Breast epithelium (tissue), 4 donors: ENCODE data around the gene CBLN3. TPM values are rescaled to one million over a fixed set of nuclear protein-coding genes. Genes with fewer than 3 reads are reported as not detected.
A peak's percentile ranks its signal among the peaks of the same experiment; 100 is the strongest.

Experiments
- DNase-seq, 2 donors: peaks; one replicate each; pipeline ENCODE4 v3.0.0-alpha.2; 2019; ENCODE audit warnings: low spot score in 2 of 2
- H3K27ac ChIP-seq, 2 donors: fragments of 200-600 bp; sonication (generic) in 1 of 2; one replicate each; pipeline ENCODE4 v1.5.1; 2016 to 2019; ENCODE audit warnings: mild to moderate bottlenecking in 1 of 2
- H3K27me3 ChIP-seq, 2 donors: fragments of 200-600 bp; sonication (generic) in 1 of 2; one replicate each; pipeline versions ENCODE4 v1.5.1 to v1.6.0; 2017 to 2019; ENCODE audit warnings: control low read depth in 1 of 2, mild to moderate bottlenecking in 1 of 2
- H3K36me3 ChIP-seq: fragments of 200-600 bp; one replicate; pipeline ENCODE4 v1.5.1; 2019
- H3K4me1 ChIP-seq, 2 donors: fragments of 200-600 bp; sonication (generic); one replicate each; pipeline ENCODE4 v1.5.1; 2016 to 2019; ENCODE audit warnings: control low read depth in 1 of 2
- H3K4me3 ChIP-seq, 3 donors: fragments of 200-600 bp; sonication (generic); 1 replicate in 2 of 3; 2 replicates in 1 of 3; pipeline ENCODE4 v1.5.1; 2016 to 2019; ENCODE audit warnings: mild to moderate bottlenecking in 3 of 3, moderate library complexity in 2 of 3
- H3K9me3 ChIP-seq, 2 donors: fragments of 200-600 bp; sonication (generic) in 1 of 2; one replicate each; pipeline ENCODE4 v1.5.1; 2016 to 2019; ENCODE audit warnings: control low read depth in 1 of 2
- POLR2A ChIP-seq: fragments of 450-650 bp; IDR thresholded peaks from one replicate; pipeline ENCODE4 v1.6.1; 2016; ENCODE audit warnings: antibody characterized with exemption, mild to moderate bottlenecking, moderate library complexity
- POLR2AphosphoS5 ChIP-seq, 3 donors: sonication (generic); formaldehyde crosslinking; IDR thresholded peaks; one replicate each; pipeline ENCODE4 v1.6.1; 2017; ENCODE audit warnings: antibody characterized with exemption in 3 of 3
- intact Hi-C: fragments of 100-400 bp; cut with DNase I; formaldehyde crosslinking; loops from one replicate; pipeline ENCODE4 v1.15.1; 2023; ENCODE audit warnings: low total_unique reads
- total RNA-seq, 3 donors: library from RNA; depleted of rRNA; stranded (reverse); fragments of >200 nt; gene quantifications; one replicate each; pipeline ENCODE4 v1.1.0, GENCODE V29; 2016
- TF ChIP-seq, protein P1 (sequence below), 3 donors: fragments of 450-650 bp; IDR thresholded peaks; one replicate each; pipeline ENCODE4 v1.5.1; 2016 to 2017; ENCODE audit warnings: antibody characterized with exemption in 3 of 3, mild to moderate bottlenecking in 3 of 3, moderate library complexity in 3 of 3

CBLN3 gene
- total RNA-seq, 3 donors from 2014 or later, result 1.6 to 3.8 (median 2.3) TPM

DNA sequence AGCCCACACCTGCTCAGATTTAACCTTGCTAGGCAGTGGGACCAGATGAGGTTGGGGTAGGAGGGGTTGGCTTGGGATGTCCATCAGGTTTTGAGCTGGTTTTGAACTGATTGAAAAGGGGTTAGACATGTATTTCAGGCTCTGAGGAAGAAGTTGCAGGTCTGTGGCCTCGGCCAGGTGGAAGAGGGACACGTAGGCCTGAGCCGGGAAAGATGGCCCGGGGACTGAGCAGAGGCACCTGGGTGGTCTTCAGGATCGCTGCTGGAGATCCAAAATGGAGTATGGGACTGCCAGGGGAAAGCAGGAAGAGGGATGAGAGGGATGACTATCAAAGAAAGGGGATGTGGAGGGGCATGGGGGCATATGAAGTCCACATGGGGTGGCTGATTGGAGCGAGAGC lies 23.1 kb downstream of the CBLN3 start:
- Histone ChIP-seq H3K4me1 (peaks cover 0 to under 1% of the 10 kb centered on the region in 2 donors), H3K36me3 (no peaks in the 10 kb centered on the region), H3K4me3 (no peak overlapping the region), H3K27me3 (no peaks in the 10 kb centered on the region), H3K27ac (no peak overlapping the region), H3K9me3 (no peaks in the 10 kb centered on the region)
- TF ChIP-seq POLR2AphosphoS5 (IDR thresholded peaks at IDR 0.05) (no peak), POLR2A (no peak)
- TF ChIP-seq, protein P1, sequence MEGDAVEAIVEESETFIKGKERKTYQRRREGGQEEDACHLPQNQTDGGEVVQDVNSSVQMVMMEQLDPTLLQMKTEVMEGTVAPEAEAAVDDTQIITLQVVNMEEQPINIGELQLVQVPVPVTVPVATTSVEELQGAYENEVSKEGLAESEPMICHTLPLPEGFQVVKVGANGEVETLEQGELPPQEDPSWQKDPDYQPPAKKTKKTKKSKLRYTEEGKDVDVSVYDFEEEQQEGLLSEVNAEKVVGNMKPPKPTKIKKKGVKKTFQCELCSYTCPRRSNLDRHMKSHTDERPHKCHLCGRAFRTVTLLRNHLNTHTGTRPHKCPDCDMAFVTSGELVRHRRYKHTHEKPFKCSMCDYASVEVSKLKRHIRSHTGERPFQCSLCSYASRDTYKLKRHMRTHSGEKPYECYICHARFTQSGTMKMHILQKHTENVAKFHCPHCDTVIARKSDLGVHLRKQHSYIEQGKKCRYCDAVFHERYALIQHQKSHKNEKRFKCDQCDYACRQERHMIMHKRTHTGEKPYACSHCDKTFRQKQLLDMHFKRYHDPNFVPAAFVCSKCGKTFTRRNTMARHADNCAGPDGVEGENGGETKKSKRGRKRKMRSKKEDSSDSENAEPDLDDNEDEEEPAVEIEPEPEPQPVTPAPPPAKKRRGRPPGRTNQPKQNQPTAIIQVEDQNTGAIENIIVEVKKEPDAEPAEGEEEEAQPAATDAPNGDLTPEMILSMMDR (IDR thresholded peaks at IDR 0.05), result no peak
- intact Hi-C loops, result no loop called here
- no peak for DNase-seq

DNA sequence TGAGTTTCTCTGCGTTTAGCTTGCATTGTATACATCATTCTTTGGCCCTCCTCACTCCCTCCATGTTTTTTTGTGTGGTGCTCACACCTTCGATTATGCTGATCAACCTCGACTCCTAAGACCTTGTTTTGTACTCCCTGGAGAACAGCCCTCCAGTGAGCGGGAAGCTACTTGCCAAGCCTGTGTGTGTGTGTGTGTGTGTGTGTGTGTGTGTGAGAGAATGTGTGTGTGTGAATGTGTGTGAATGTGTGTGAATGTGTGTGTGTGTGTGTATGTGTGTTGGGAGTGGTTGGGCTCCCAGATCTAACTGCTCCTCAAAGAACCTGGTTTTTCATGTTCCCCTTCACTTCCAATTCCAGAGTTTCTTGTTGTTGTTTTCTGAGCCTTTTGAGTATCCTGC lies 24.7 kb downstream of the CBLN3 start:
- DNase-seq, result no peak
- no peaks in the 10 kb centered on the region for H3K36me3 ChIP-seq
- intact Hi-C loops, result no loop called here
- no peak overlapping the region for H3K27ac ChIP-seq
- H3K27me3 ChIP-seq, result no peaks in the 10 kb centered on the region
- no peaks in the 10 kb centered on the region for H3K9me3 ChIP-seq
- no peak overlapping the region for H3K4me3 ChIP-seq
- H3K4me1 ChIP-seq, result peaks cover 0 to 9% of the 10 kb centered on the region in 2 donors
- TF ChIP-seq, protein P1 (IDR thresholded peaks at IDR 0.05), result no peak
- TF ChIP-seq POLR2AphosphoS5 (IDR thresholded peaks at IDR 0.05), result no peak
- no peak for TF ChIP-seq POLR2A

DNA sequence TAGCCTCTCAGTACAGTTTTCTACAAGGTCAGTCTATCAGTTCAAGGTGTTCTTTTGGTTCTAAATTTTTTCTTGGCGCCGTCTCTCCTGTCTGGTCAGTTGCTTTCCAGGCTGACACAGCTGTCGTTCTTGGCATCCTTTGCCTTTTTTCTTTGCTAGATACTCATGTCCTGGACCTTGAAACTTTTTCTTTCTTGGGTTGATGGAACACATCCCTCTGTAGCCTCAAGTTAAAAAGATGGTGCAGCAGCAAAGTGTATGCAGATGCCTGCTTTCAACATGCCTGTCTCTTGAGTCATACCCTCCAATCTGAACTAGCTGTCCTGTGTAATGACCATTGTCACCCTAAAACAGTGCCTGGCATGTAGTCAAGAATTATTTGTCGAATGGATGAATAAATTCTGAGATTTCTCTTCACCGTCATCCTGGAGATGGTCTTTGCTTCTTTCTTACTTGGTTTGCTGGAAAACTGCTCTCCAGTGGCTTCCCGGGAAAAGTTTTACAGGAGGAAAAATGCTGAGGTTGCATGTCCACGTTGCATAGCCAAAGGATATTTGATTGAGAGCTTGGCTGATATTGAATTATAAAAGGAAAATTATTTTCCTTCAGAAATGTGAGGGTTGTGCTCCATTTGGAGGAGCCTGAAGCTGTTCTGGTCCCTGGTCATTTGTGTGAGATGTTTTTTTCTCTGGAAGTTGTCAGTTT lies 26.0 kb downstream of the CBLN3 start:
- DNase-seq, result no peak
- Histone ChIP-seq H3K4me1 (peaks cover 3 to 11% of the 10 kb centered on the region in 2 donors), H3K4me3 (no peak overlapping the region), H3K27me3 (no peaks in the 10 kb centered on the region), H3K36me3 (no peaks in the 10 kb centered on the region), H3K9me3 (no peaks in the 10 kb centered on the region), H3K27ac (no peak overlapping the region)
- intact Hi-C loops, result no loop called here
- TF ChIP-seq POLR2A (no peak), POLR2AphosphoS5 (IDR thresholded peaks at IDR 0.05) (no peak)

DNA sequence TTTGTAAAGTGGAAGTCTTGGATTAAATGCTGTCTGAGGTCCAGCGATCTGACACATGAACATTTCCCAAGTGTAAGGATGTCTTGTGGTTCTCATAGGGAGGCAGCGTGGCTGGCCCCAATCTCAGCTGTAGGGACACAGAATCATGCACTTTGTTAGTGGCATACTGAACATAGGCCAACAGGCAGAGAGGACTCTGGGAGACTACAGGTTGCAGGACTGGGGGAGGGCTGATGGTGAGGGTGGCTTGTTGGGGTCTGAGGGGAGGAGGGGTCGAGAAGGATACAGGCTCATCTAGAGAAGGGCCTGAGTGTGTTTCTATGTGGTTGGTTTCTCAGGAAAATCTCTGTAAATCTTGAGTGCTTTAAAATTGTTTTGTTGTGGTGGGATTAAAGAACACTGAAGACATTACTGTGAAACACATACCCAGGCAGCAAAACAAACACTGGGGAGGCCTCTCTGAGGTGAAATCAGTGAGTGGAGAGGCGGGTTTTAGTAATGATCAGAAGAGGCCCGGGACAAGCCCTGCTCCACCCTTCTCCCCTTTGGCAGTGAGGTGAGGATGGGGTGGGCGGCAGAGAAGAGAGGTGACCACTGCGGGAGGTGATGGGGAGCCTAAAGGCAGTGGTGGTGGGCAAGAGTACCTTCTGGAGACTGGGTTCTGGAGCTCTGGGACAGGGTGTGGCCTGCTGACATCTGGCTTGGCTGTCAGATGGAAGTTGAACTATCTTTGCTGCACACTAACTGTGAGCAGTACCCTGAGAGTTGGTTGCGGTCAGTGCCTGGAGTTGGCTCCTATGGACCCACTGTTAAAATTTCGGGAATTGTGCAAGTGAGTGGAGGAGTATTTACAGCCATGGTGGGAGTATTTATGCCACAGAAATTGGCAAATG lies 27.4 kb downstream of the CBLN3 start:
- intact Hi-C loops, result no loop called here
- Histone ChIP-seq H3K27ac (peak overlapping the region in 1 of 2 donors; percentile 59), H3K4me1 (peaks cover 3 to 11% of the 10 kb centered on the region in 2 donors), H3K9me3 (no peaks in the 10 kb centered on the region), H3K27me3 (no peaks in the 10 kb centered on the region), H3K36me3 (no peaks in the 10 kb centered on the region), H3K4me3 (no peak overlapping the region)
- TF ChIP-seq, protein P1 (IDR thresholded peaks at IDR 0.05), result no peak
- TF ChIP-seq POLR2A (no peak), POLR2AphosphoS5 (IDR thresholded peaks at IDR 0.05) (no peak)
- DNase-seq, result no peak

DNA sequence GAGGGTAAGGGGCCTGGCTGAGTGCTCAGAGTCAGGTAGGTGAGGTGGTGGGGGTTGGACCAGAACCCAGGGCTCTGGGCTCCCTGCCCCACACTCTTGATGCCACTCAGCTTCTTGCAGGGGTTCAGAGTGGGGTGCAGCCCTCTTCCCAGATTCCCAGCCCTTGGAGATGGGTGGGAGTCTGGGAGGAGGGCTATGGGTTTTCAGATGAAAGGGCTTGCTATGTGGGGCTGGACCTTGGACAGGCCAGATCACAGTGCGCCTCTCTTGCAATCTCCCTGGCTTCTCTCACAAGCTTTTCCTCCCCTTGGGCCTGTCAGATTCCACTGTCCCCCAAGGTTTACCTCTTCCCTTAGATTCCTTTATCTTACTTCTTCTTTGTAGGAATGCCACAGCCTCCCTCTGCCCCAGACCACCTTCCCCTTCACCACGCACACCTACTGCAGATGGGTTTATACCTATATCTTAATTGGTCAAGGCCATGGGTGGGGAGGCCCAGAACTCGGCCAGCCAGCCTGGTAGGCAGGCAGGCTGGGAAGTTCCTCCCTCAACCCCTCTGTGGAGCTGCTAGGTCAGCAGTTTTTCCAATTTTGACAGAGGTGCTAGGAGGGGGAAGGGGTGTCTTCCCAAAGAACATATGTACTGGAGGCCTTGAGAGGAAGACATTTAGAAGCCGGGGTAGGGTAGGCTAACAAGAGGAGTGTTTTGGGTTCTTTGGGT lies 29.3 kb downstream of the CBLN3 start:
- Histone ChIP-seq H3K36me3 (no peaks in the 10 kb centered on the region), H3K27ac (peak overlapping the region; percentile 69 to 91), H3K9me3 (no peaks in the 10 kb centered on the region), H3K4me3 (peak overlapping the region; percentile 60 to 95 (median 72)), H3K27me3 (no peaks in the 10 kb centered on the region), H3K4me1 (peaks cover 3 to 11% of the 10 kb centered on the region in 2 donors)
- TF ChIP-seq, protein P1 (IDR thresholded peaks at IDR 0.05), result no peak
- TF ChIP-seq POLR2A, result no peak
- TF ChIP-seq POLR2AphosphoS5 (IDR thresholded peaks at IDR 0.05), result no peak
- intact Hi-C loops, result loop anchor here (5.0 kb wide), 1 partner anchor 53 kb away; no protein-coding TSS in a partner anchor
- DNase-seq, result no peak
